IMR-90 (cell line): ENCODE data around the gene PPP1R3F.

Source experiments
- BHLHE40 ChIP-seq: fragments of 150-350 bp; IDR thresholded peaks from 2 replicates; pipeline ENCODE4 v1.6.1; 2016; ENCODE audit warnings: mild to moderate bottlenecking, low read depth, low read length
- CEBPB ChIP-seq: IDR thresholded peaks from 2 replicates; pipeline ENCODE4 v1.6.1; 2012; ENCODE audit warnings: low read depth, low read length, improper control_type of control experiment
- CHD1 ChIP-seq: IDR thresholded peaks from 2 replicates; pipeline ENCODE4 v1.6.1; 2012; ENCODE audit warnings: low read depth, low read length, improper control_type of control experiment
- CTCF ChIP-seq: conservative IDR thresholded peaks from 2 replicates; pipeline ENCODE4 v1.5.1; 2012; ENCODE audit warnings: mild to moderate bottlenecking, low read depth, low read length, improper control_type of control experiment
- FOS ChIP-seq: fragments of 150-350 bp; IDR thresholded peaks from 2 replicates; pipeline ENCODE4 v1.6.1; 2016; ENCODE audit warnings: low read depth, low read length
- MAFK ChIP-seq: IDR thresholded peaks from 2 replicates; pipeline ENCODE4 v1.6.1; 2012; ENCODE audit warnings: low read depth, low read length, improper control_type of control experiment
- MXI1 ChIP-seq: IDR thresholded peaks from 2 replicates; pipeline ENCODE4 v1.6.1; 2012; ENCODE audit warnings: low read depth, mild to moderate bottlenecking, low read length, moderate library complexity, borderline replicate concordance
- POLR2A ChIP-seq: IDR thresholded peaks from 2 replicates; pipeline ENCODE4 v1.6.1; 2012; ENCODE audit warnings: mild to moderate bottlenecking, low read depth, low read length
- RAD21 ChIP-seq: IDR thresholded peaks from 2 replicates; pipeline ENCODE4 v1.6.1; 2012; ENCODE audit warnings: low read length, improper control_type of control experiment
- RFX5 ChIP-seq: IDR thresholded peaks from 2 replicates; pipeline ENCODE4 v1.8.0; 2012; ENCODE audit warnings: low read depth, mild to moderate bottlenecking, low read length, moderate library complexity
- SMC3 ChIP-seq: fragments of 150-350 bp; IDR thresholded peaks from 2 replicates; pipeline ENCODE4 v1.6.1; 2016; ENCODE audit warnings: low read depth, mild to moderate bottlenecking, antibody characterized with exemption, low read length, moderate library complexity
- TF ChIP-seq, protein P1 (sequence below): fragments of 150-350 bp; IDR thresholded peaks from 2 replicates; pipeline ENCODE4 v1.6.1; 2016; ENCODE audit warnings: low read depth, mild to moderate bottlenecking, low read length, moderate library complexity, borderline replicate concordance
- TF ChIP-seq, protein P2 (sequence below): fragments of 150-350 bp; IDR thresholded peaks from 2 replicates; pipeline ENCODE4 v1.6.1; 2017; ENCODE audit warnings: mild to moderate bottlenecking, antibody characterized with exemption, low read length, low read depth

- TF ChIP-seq CTCF (no peak), MXI1 (no peak), POLR2A (peak; percentile 56; the same call in 1 of the 2 replicates), RAD21 (no peak), BHLHE40 (no peak), MAFK (no peak), CEBPB (no peak), RFX5 (no peak), SMC3 (no peak), FOS (no peak), CHD1 (no peak)
- TF ChIP-seq, protein P1, sequence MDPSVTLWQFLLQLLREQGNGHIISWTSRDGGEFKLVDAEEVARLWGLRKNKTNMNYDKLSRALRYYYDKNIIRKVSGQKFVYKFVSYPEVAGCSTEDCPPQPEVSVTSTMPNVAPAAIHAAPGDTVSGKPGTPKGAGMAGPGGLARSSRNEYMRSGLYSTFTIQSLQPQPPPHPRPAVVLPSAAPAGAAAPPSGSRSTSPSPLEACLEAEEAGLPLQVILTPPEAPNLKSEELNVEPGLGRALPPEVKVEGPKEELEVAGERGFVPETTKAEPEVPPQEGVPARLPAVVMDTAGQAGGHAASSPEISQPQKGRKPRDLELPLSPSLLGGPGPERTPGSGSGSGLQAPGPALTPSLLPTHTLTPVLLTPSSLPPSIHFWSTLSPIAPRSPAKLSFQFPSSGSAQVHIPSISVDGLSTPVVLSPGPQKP = no peak
- TF ChIP-seq, protein P2, sequence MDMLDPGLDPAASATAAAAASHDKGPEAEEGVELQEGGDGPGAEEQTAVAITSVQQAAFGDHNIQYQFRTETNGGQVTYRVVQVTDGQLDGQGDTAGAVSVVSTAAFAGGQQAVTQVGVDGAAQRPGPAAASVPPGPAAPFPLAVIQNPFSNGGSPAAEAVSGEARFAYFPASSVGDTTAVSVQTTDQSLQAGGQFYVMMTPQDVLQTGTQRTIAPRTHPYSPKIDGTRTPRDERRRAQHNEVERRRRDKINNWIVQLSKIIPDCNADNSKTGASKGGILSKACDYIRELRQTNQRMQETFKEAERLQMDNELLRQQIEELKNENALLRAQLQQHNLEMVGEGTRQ = no peak
Measured at GRCh38 chrX:49269010-49269766, 405 bp upstream of the PPP1R3F start.
